GM10248 (cell line): ENCODE data around the gene SHANK1.

ENCODE experiments used
- CTCF ChIA-PET: fragments of 300-600 bp; sonication (Branson Sonifier 250); formaldehyde crosslinking; extraction: SDS; loops from one replicate; lab custom pipeline; 2021; ENCODE audit warnings: antibody characterized with exemption; lab: Yijun Ruan, JAX
- POLR2A ChIA-PET: fragments of 350-650 bp; sonication (Branson Sonifier 250); formaldehyde crosslinking; extraction: SDS; loops from one replicate; lab custom pipeline; 2020; ENCODE audit warnings: antibody characterized with exemption; lab: Yijun Ruan, JAX
- DNase-seq: peaks from one replicate; pipeline ENCODE4 v3.0.0; 2012; ENCODE audit errors: extremely low spot score
- TF ChIP-seq, protein P1 (sequence below): IDR thresholded peaks from 2 replicates; pipeline ENCODE4 v1.5.1; 2012; ENCODE audit warnings: mild to moderate bottlenecking, low read depth; ENCODE audit errors: extremely low read depth, missing control alignments, control extremely low read depth

SHANK1 gene

GRCh38 chr19:50688766-50689165 lies 30.8 kb downstream of the SHANK1 start:
- ChIA-PET POLR2A (no interaction called here), CTCF (no interaction called here)

GRCh38 chr19:50686310-50687032 lies 33.1 kb downstream of the SHANK1 start:
- no peak for DNase-seq
- TF ChIP-seq, protein P1, sequence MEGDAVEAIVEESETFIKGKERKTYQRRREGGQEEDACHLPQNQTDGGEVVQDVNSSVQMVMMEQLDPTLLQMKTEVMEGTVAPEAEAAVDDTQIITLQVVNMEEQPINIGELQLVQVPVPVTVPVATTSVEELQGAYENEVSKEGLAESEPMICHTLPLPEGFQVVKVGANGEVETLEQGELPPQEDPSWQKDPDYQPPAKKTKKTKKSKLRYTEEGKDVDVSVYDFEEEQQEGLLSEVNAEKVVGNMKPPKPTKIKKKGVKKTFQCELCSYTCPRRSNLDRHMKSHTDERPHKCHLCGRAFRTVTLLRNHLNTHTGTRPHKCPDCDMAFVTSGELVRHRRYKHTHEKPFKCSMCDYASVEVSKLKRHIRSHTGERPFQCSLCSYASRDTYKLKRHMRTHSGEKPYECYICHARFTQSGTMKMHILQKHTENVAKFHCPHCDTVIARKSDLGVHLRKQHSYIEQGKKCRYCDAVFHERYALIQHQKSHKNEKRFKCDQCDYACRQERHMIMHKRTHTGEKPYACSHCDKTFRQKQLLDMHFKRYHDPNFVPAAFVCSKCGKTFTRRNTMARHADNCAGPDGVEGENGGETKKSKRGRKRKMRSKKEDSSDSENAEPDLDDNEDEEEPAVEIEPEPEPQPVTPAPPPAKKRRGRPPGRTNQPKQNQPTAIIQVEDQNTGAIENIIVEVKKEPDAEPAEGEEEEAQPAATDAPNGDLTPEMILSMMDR: no peak
- POLR2A ChIA-PET: no interaction called here
- CTCF ChIA-PET: no interaction called here

More at GRCh38 chr19:50688766-50689165, 30.8 kb downstream of the SHANK1 start:
- TF ChIP-seq, protein P1: no peak
- no peak for DNase-seq

DNA sequence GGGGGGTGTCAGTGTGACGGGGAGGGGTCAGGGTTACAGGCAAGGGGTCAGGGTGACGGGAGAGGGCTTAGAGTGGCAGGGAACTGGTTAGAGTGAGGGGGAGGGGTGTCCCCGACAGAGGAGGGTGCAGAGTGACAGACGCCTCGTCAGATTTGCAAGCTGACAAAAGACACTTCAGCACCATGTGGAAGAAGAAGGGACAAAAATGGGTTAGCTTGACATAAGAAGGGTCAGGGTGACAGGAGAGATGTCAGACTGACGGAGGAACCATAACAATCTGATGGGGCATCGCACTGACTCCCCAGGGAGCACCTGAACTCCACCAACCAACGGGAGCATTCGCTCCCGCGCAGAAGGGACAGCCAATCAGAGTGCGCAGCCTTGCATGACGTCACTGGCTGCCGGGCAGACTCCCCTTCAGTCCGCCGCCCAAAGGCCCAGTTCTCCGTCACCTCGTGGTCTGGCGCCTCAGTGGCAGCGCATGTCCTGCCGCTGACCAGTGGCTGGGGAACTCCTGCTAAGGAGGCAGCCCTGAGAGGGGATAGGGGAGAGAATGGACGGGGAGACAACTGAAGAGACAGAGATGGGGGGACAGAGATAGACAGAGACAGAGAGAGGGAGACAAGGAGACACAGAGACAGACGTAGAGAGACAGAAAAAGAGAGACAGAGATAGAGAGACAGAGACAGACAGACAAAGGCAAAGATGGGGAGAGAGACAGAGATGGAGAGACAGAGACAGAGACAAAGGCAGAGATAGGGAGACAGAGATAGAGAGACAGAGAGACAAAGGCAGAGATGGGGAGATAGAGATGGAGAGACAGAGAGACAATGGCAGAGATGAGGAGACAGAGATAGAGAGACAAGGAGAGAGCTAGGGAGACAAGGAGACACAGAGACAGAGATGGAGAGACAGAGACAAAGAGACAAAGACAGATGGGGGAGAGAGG lies 40.2 kb downstream of the SHANK1 start:
- TF ChIP-seq, protein P1: no peak
- POLR2A ChIA-PET: no interaction called here
- DNase-seq: peak; percentile 96
- CTCF ChIA-PET: no interaction called here

DNA sequence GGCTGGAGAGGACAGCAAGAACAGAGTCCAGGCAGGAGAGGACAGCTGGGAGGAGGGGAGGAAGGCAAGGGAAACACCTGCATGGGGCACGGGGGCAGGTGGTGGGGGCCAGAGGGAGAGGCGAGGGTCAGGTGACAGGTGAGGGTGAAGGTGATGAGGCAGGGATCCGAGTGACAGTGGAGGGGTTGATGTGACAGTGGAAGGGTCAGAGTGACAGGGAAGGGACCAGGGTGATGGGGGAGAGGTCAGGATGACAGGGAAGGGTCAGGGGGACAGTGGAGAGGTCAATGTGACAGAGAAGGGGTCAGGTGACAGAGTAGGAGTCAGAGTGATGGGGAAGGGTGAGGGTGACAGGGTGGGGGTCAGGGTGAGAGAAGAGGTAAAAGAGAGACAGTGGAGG lies 41.3 kb downstream of the SHANK1 start:
- TF ChIP-seq, protein P1: no peak
- POLR2A ChIA-PET: no interaction called here
- CTCF ChIA-PET: no interaction called here
- DNase-seq: no peak

DNA sequence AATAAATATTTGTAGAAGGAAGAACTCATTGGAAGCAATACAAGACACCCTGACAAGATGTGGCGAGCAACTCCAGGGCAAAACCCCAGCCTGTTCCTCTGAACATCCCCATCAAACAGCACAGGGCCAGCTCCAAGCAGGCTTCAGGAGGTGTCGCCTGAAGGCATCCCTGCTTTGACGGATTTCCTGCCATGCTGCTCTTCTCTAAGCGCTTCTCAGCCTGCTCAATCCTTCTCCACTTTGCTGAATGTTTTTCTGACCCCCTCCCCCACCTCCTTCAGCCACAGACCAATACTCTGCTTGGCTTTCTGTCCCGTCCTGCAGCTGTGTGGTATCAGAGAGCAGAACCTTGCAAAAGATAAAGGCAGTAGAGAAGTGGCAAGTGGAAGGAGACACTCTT lies 42.0 kb downstream of the SHANK1 start:
- no peak for DNase-seq
- TF ChIP-seq, protein P1: no peak
- ChIA-PET POLR2A (no interaction called here), CTCF (no interaction called here)

DNA sequence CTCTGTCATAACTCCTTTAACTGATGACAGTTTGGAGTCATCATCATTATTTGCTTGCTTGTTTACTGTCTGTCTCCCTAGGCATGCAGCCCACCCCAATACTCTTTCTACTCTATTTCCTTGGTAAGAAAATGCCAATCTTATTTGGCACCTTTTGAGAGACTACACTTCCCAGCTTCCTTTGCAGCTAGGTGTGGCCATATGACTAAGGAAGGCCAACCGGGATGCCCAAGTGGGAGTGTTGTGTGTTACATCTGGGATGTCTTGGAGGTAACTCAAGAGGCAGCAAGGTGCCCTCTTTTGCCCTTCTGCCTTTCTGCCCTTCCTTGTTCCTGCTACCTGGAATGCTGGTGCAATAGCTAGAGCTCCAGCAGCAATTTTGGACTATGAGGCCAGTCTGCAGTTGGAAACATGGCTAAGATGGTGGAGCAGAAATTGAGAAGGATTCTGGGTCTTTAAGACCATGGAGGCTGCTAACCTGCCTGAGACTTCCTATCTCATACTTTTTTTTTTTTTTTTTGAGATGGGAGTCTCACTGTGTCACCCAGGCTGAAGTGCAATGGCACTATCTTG lies 42.9 kb downstream of the SHANK1 start:
- TF ChIP-seq, protein P1: no peak

More for the DNA sequence above, 42.9 kb downstream of the SHANK1 start:
- no peak for DNase-seq
- ChIA-PET CTCF (no interaction called here), POLR2A (no interaction called here)
